Peyer's patch (tissue), 4 donors: ENCODE results near the gene YDJC.

Experiments
- CTCF ChIP-seq, 6 experiments: fragments of 450-650 bp in 4 of 6; fragments of 200-600 bp in 2 of 6; sonication (generic) in 1 of 6; IDR thresholded peaks; one replicate each; pipeline ENCODE4 v1.5.1; 2017 to 2019; ENCODE audit warnings: antibody characterized with exemption in 6 of 6, mild to moderate bottlenecking in 3 of 6, moderate library complexity in 1 of 6
- POLR2A ChIP-seq, 2 donors: fragments of 450-650 bp; IDR thresholded peaks; one replicate each; pipeline ENCODE4 v1.5.1; 2017; ENCODE audit warnings: antibody characterized with exemption in 2 of 2, mild to moderate bottlenecking in 2 of 2, moderate library complexity in 2 of 2

GRCh38 chr22:21602579-21602978, 27.2 kb downstream of the YDJC start:
- TF ChIP-seq CTCF (IDR thresholded peaks at IDR 0.05) (no peak), POLR2A (IDR thresholded peaks at IDR 0.05) (no peak)
